Subcutaneous abdominal adipose tissue (tissue), 5 donors: ENCODE data around the gene PRXL2C.

Experiments used
- H3K27ac ChIP-seq: one replicate; pipeline ENCODE4 v1.7.0; 2013; ENCODE audit warnings: low read depth, mild to moderate bottlenecking, inconsistent platforms, low read length, moderate library complexity
- H3K27me3 ChIP-seq, 5 donors: one replicate each; pipeline ENCODE4 v1.7.0; 2013; ENCODE audit warnings: low read length in 5 of 5, inconsistent platforms in 1 of 5; ENCODE audit not compliant: control insufficient read depth in 5 of 5, insufficient read depth in 4 of 5
- H3K36me3 ChIP-seq, 5 donors: one replicate each; pipeline ENCODE4 v1.7.0; 2013; ENCODE audit warnings: low read length in 5 of 5; ENCODE audit not compliant: control insufficient read depth in 5 of 5, insufficient read depth in 5 of 5
- H3K4me1 ChIP-seq, 5 donors: one replicate each; pipeline ENCODE4 v1.7.0; 2013; ENCODE audit warnings: low read length in 5 of 5, mild to moderate bottlenecking in 3 of 5, moderate library complexity in 1 of 5; ENCODE audit not compliant: control insufficient read depth in 5 of 5, insufficient read depth in 5 of 5
- H3K4me3 ChIP-seq, 5 donors: one replicate each; pipeline ENCODE4 v1.7.0; 2013; ENCODE audit warnings: low read length in 5 of 5, low read depth in 1 of 5
- H3K9ac ChIP-seq, 5 donors: one replicate each; pipeline ENCODE4 v1.7.0; 2013; ENCODE audit warnings: low read length in 5 of 5, mild to moderate bottlenecking in 4 of 5, moderate library complexity in 3 of 5
- H3K9me3 ChIP-seq, 5 donors: one replicate each; pipeline ENCODE4 v1.7.0; 2013; ENCODE audit warnings: low read length in 5 of 5; ENCODE audit not compliant: control insufficient read depth in 5 of 5
- donor health status: healthy.
- donor health status: healthy.
- donor health status: healthy.
- donor health status: healthy.
- donor health status: healthy.

The PRXL2C gene

DNA sequence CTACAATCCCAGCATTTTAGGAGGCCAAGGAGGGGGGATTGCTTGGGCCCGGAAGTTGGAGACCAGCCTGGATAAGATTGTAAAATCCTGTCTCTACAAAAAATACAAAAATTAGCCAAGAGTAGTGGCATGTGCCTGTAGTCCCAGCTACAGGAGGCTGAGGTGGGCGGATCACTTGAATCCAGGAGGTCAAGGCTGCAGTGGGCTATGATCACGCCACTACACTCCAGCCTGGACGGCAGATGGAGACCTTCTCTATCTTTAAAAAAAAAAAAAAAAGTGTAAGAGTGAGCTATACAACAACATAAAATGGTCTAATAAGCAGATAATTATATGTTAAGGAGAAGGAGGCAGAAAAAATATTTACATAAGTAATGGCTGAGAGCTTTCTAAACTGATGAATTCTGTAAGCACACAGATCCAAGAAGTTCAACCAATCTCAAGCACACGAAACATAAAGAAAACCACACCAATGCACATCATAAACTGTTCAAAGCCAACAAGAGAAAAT is 58.5 kb downstream of the PRXL2C start:
- no peaks in the 10 kb centered on the region for H3K36me3 ChIP-seq
- no peak overlapping the region for H3K9ac ChIP-seq
- H3K4me3 ChIP-seq: no peak overlapping the region
- no peaks in the 10 kb centered on the region for H3K9me3 ChIP-seq
- no peak overlapping the region for H3K27ac ChIP-seq
- H3K27me3 ChIP-seq: no peaks in the 10 kb centered on the region
- no peaks in the 10 kb centered on the region for H3K4me1 ChIP-seq
